WTC11 (cell line): Measurements from ENCODE around the gene PREX1. TPM values are rescaled to one million over a fixed set of nuclear protein-coding genes. Genes with fewer than 3 reads are reported as not detected.

Experiments used
- ESRRA ChIP-seq: sonication (generic); formaldehyde crosslinking; IDR thresholded peaks from 2 replicates; pipeline ENCODE4 v1.8.1; 2022; ENCODE audit warnings: mild to moderate bottlenecking, missing genetic modification reagents, borderline replicate concordance
- KAT7 ChIP-seq: sonication (generic); formaldehyde crosslinking; IDR thresholded peaks from 2 replicates; pipeline ENCODE4 v1.8.1; 2023; ENCODE audit warnings: missing genetic modification reagents, mild to moderate bottlenecking, borderline replicate concordance
- MYBL2 ChIP-seq: sonication (generic); formaldehyde crosslinking; IDR thresholded peaks from 2 replicates; pipeline ENCODE4 v1.8.1; 2023; ENCODE audit warnings: mild to moderate bottlenecking, moderate library complexity, missing genetic modification reagents
- NR3C1 ChIP-seq: sonication (generic); formaldehyde crosslinking; conservative IDR thresholded peaks from 2 replicates; pipeline ENCODE4 v1.8.1; 2023; ENCODE audit warnings: low read depth, mild to moderate bottlenecking, missing genetic modification reagents
- RORB ChIP-seq: fragments of 250-450 bp; sonication (Bioruptor Pico); IDR thresholded peaks from 2 replicates; pipeline ENCODE4 v1.9.0; 2021; ENCODE audit warnings: mild to moderate bottlenecking
- TCF7 ChIP-seq: sonication (generic); formaldehyde crosslinking; IDR thresholded peaks from 2 replicates; pipeline ENCODE4 v1.8.0; 2022; ENCODE audit warnings: mild to moderate bottlenecking, low read depth, missing genetic modification reagents, moderate library complexity
- ZNF317 ChIP-seq: sonication (generic); formaldehyde crosslinking; IDR thresholded peaks from 2 replicates; pipeline ENCODE4 v1.8.1; 2023; ENCODE audit warnings: low read depth, mild to moderate bottlenecking, moderate library complexity, missing genetic modification reagents, borderline replicate concordance
- total RNA-seq: library from RNA; stranded (reverse); gene quantifications from 3 replicates; pipeline ENCODE4 v1.2.3, GENCODE V29; 2021
- TF ChIP-seq, protein P1 (sequence below): fragments of 250-450 bp; sonication (Bioruptor Pico); conservative IDR thresholded peaks from 2 replicates; pipeline ENCODE4 v1.9.0; 2021; ENCODE audit warnings: mild to moderate bottlenecking
- TF ChIP-seq, protein P2 (sequence below): sonication (generic); formaldehyde crosslinking; IDR thresholded peaks from 2 replicates; pipeline ENCODE4 v1.8.1; 2023; ENCODE audit warnings: mild to moderate bottlenecking, moderate library complexity, missing genetic modification reagents
- TF ChIP-seq, protein P3 (sequence below): sonication (generic); formaldehyde crosslinking; IDR thresholded peaks from 2 replicates; pipeline ENCODE4 v1.8.1; 2023; ENCODE audit warnings: mild to moderate bottlenecking, missing genetic modification reagents, borderline replicate concordance
- TF ChIP-seq, protein P4 (sequence below): sonication (generic); formaldehyde crosslinking; IDR thresholded peaks from 2 replicates; pipeline ENCODE4 v1.8.1; 2022; ENCODE audit warnings: low read depth, mild to moderate bottlenecking, moderate library complexity, missing genetic modification reagents, borderline replicate concordance
- TF ChIP-seq, protein P5 (sequence below): fragments of 250-450 bp; sonication (Bioruptor Pico); IDR thresholded peaks from 2 replicates; pipeline ENCODE4 v1.8.0; 2021; ENCODE audit warnings: mild to moderate bottlenecking
- TF ChIP-seq, protein P6 (sequence below): fragments of 250-450 bp; sonication (Bioruptor Pico); IDR thresholded peaks from 2 replicates; pipeline ENCODE4 v1.9.0; 2021; ENCODE audit warnings: mild to moderate bottlenecking
- TF ChIP-seq, protein P7 (sequence below): sonication (generic); formaldehyde crosslinking; IDR thresholded peaks from 2 replicates; pipeline ENCODE4 v1.8.0; 2022; ENCODE audit warnings: mild to moderate bottlenecking, missing genetic modification reagents

PREX1 gene
- total RNA-seq, 1 experiment from 2014 or later, result 17.3 TPM

DNA sequence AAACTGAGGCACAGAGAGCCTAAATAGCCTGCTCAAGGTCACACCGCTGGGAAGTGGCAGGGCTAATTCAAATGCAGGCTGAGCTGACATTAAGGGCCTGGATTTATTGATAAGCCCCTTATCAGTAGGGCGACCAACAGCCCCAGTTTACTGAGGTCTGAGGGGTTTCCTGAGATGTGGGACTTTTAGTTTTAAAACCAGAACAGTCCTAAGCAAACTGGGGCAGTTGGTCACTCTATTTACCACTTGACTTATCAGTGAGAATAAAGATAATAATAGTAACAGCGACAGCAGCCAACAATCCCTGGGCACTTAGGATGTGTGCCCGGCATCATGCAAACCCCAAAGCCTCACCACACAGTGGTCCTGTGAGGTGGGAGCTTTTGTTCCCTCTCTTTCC is 27.6 kb downstream of the PREX1 start (continued):
- TF ChIP-seq, protein P1, sequence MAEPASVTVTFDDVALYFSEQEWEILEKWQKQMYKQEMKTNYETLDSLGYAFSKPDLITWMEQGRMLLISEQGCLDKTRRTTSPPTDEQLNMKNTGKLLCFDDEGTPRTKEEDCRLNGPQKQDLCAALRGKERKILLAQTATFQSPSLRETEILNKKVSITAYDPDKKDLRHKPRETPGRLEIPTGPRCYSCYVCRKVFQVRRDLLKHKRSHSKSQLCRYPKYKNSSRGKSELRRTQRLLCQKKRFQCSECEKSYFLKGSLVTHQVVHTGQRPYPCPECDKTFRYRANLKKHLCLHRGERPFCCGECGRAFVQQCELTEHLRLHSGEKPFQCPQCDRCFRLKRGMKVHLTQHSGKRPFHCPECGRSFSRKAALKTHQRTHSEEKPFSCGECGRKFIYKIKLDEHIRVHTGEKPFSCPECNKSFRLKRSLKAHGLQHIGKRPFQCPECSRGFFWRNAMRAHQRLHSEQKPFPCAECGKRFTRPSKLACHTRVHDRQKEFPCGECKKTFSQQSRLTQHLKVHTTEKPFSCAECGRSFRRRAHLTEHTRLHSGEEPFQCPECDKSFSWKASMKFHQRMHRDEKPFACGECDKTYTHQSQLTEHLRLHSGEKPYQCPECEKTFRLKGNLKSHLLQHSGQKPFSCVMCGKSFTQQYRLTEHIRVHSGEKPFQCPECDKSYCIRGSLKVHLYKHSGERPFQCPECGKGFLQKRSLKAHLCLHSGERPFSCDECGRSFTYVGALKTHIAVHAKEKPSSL (CRISPR knock-in tag), result no peak
- TF ChIP-seq ESRRA (CRISPR knock-in tag), result no peak
- TF ChIP-seq, protein P2, sequence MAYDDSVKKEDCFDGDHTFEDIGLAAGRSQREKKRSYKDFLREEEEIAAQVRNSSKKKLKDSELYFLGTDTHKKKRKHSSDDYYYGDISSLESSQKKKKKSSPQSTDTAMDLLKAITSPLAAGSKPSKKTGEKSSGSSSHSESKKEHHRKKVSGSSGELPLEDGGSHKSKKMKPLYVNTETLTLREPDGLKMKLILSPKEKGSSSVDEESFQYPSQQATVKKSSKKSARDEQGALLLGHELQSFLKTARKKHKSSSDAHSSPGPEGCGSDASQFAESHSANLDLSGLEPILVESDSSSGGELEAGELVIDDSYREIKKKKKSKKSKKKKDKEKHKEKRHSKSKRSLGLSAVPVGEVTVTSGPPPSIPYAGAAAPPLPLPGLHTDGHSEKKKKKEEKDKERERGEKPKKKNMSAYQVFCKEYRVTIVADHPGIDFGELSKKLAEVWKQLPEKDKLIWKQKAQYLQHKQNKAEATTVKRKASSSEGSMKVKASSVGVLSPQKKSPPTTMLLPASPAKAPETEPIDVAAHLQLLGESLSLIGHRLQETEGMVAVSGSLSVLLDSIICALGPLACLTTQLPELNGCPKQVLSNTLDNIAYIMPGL (CRISPR knock-in tag), result no peak
- TF ChIP-seq, protein P3, sequence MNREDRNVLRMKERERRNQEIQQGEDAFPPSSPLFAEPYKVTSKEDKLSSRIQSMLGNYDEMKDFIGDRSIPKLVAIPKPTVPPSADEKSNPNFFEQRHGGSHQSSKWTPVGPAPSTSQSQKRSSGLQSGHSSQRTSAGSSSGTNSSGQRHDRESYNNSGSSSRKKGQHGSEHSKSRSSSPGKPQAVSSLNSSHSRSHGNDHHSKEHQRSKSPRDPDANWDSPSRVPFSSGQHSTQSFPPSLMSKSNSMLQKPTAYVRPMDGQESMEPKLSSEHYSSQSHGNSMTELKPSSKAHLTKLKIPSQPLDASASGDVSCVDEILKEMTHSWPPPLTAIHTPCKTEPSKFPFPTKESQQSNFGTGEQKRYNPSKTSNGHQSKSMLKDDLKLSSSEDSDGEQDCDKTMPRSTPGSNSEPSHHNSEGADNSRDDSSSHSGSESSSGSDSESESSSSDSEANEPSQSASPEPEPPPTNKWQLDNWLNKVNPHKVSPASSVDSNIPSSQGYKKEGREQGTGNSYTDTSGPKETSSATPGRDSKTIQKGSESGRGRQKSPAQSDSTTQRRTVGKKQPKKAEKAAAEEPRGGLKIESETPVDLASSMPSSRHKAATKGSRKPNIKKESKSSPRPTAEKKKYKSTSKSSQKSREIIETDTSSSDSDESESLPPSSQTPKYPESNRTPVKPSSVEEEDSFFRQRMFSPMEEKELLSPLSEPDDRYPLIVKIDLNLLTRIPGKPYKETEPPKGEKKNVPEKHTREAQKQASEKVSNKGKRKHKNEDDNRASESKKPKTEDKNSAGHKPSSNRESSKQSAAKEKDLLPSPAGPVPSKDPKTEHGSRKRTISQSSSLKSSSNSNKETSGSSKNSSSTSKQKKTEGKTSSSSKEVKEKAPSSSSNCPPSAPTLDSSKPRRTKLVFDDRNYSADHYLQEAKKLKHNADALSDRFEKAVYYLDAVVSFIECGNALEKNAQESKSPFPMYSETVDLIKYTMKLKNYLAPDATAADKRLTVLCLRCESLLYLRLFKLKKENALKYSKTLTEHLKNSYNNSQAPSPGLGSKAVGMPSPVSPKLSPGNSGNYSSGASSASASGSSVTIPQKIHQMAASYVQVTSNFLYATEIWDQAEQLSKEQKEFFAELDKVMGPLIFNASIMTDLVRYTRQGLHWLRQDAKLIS (CRISPR knock-in tag), result no peak
- TF ChIP-seq KAT7 (CRISPR knock-in tag), result no peak
- TF ChIP-seq, protein P4, sequence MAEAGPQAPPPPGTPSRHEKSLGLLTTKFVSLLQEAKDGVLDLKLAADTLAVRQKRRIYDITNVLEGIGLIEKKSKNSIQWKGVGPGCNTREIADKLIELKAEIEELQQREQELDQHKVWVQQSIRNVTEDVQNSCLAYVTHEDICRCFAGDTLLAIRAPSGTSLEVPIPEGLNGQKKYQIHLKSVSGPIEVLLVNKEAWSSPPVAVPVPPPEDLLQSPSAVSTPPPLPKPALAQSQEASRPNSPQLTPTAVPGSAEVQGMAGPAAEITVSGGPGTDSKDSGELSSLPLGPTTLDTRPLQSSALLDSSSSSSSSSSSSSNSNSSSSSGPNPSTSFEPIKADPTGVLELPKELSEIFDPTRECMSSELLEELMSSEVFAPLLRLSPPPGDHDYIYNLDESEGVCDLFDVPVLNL, result no peak
- no peak for TF ChIP-seq ZNF317 (CRISPR knock-in tag)
- TF ChIP-seq, protein P5, sequence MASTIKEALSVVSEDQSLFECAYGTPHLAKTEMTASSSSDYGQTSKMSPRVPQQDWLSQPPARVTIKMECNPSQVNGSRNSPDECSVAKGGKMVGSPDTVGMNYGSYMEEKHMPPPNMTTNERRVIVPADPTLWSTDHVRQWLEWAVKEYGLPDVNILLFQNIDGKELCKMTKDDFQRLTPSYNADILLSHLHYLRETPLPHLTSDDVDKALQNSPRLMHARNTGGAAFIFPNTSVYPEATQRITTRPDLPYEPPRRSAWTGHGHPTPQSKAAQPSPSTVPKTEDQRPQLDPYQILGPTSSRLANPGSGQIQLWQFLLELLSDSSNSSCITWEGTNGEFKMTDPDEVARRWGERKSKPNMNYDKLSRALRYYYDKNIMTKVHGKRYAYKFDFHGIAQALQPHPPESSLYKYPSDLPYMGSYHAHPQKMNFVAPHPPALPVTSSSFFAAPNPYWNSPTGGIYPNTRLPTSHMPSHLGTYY, result no peak
- no peak for TF ChIP-seq MYBL2 (CRISPR knock-in tag)
- no peak for TF ChIP-seq RORB (CRISPR knock-in tag)
- TF ChIP-seq, protein P6, sequence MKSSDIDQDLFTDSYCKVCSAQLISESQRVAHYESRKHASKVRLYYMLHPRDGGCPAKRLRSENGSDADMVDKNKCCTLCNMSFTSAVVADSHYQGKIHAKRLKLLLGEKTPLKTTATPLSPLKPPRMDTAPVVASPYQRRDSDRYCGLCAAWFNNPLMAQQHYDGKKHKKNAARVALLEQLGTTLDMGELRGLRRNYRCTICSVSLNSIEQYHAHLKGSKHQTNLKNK (CRISPR knock-in tag), result no peak
- no peak for TF ChIP-seq TCF7
- TF ChIP-seq NR3C1 (CRISPR knock-in tag), result no peak
- TF ChIP-seq, protein P7, sequence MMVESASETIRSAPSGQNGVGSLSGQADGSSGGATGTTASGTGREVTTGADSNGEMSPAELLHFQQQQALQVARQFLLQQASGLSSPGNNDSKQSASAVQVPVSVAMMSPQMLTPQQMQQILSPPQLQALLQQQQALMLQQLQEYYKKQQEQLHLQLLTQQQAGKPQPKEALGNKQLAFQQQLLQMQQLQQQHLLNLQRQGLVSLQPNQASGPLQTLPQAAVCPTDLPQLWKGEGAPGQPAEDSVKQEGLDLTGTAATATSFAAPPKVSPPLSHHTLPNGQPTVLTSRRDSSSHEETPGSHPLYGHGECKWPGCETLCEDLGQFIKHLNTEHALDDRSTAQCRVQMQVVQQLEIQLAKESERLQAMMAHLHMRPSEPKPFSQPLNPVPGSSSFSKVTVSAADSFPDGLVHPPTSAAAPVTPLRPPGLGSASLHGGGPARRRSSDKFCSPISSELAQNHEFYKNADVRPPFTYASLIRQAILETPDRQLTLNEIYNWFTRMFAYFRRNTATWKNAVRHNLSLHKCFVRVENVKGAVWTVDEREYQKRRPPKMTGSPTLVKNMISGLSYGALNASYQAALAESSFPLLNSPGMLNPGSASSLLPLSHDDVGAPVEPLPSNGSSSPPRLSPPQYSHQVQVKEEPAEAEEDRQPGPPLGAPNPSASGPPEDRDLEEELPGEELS (CRISPR knock-in tag), result no peak
